COLO668 (cell line): ENCODE results near the gene IL25.
"Not testable (repeated sequence)": the region's sequence is repeated elsewhere in the genome, so short reads cannot be mapped to it uniquely, and the experiment has no call there.

Experiments used
- DNase-seq: peaks from one replicate; lab custom pipeline; 2025; ENCODE audit not compliant: unreplicated experiment; lab: John Stamatoyannopoulos, UW

The IL25 gene

DNA sequence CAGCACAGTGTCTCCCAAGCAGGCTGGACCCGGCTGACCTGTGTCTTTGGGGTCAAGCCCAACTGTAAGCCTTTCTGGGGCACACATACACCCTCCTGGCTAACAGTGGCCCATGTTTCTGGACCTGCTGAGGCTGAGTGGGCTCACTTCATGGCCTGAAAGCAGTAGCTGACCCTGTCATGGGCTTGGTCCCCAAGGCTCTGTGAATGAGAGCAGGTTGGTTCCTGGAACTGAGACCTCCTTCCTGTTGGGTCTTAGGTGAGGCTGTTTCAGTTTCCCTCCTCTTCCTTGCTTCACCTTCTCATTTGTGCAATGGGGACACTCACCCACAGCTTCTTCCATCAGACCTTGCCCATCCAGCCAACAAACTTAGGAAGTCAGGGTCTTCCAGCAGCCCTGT lies 744 bp upstream of the IL25 start:
- no peak for DNase-seq

DNA sequence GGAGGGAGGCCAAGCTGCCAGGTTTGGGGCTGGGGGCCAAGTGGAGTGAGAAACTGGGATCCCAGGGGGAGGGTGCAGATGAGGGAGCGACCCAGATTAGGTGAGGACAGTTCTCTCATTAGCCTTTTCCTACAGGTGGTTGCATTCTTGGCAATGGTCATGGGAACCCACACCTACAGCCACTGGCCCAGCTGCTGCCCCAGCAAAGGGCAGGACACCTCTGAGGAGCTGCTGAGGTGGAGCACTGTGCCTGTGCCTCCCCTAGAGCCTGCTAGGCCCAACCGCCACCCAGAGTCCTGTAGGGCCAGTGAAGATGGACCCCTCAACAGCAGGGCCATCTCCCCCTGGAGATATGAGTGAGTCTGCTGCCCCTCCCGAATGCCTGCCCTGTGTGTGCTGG lies 432 bp downstream of the IL25 start:
- DNase-seq: no peak

DNA sequence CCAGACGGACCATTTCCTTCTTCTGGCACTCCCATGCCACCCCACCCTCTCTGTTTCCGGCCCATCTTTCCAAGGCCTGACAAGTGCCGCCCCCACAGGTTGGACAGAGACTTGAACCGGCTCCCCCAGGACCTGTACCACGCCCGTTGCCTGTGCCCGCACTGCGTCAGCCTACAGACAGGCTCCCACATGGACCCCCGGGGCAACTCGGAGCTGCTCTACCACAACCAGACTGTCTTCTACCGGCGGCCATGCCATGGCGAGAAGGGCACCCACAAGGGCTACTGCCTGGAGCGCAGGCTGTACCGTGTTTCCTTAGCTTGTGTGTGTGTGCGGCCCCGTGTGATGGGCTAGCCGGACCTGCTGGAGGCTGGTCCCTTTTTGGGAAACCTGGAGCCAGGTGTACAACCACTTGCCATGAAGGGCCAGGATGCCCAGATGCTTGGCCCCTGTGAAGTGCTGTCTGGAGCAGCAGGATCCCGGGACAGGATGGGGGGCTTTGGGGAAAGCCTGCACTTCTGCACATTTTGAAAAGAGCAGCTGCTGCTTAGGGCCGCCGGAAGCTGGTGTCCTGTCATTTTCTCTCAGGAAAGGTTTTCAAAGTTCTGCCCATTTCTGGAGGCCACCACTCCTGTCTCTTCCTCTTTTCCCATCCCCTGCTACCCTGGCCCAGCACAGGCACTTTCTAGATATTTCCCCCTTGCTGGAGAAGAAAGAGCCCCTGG lies 3.1 kb downstream of the IL25 start:
- no peak for DNase-seq

DNA sequence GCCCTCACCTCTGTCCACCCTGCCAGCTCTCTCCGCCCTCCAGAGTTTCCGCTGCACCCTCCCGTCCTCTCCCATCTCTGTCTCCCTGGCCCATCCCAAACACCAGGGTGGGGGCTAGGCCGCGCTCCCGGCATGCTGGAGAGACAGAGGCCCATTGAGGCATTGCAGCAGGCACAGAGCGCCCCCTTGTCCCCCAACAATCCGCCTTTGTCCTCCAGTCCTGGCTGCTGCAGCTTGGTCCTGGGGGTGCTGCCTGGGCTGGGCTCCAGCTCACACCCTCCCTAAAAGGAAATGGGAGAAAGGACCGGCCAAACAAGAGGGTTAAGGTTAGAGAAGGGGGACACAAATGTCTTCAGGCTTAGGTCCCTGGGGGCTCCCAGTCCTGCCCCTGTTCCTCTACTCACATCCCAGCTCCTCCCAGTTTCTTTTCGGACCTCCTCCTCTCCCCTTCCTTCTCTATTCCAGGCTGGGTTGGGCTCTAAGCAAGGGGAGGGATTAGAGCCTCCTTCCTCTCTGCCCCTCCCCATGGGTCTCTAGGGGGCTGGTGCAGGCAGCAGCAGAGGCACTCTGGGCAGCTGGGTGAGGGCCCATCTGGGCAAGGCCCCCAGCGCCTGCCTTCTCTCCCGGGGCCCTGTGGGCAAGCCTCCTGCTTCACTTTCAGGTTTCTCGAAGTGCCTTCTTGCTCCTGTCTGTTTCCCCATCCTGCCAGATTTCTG lies 4.0 kb downstream of the IL25 start, which contains the start of gene CMTM5:
Gene CMTM5 (plus strand): TSS at position 565 of the 716 bp plus-strand sequence. CDS start 206 bp downstream, outside the sequence.
- DNase-seq: no peak

DNA sequence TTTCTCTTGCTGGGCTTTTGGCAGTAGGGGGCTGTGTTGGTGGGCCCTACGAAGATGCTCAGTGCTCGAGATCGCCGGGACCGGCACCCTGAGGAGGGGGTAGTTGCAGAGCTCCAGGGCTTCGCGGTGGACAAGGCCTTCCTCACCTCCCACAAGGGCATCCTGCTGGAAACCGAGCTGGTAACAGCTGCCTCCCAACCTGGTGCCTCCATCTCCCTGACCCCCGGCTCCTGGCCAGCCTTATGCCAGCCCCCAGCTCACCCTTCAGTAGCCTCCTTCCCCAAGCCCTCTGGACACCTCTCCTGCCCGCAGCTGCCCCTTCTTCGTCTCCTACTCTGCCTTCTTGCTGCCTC lies 4.6 kb downstream of the IL25 start:
- DNase-seq: no peak

DNA sequence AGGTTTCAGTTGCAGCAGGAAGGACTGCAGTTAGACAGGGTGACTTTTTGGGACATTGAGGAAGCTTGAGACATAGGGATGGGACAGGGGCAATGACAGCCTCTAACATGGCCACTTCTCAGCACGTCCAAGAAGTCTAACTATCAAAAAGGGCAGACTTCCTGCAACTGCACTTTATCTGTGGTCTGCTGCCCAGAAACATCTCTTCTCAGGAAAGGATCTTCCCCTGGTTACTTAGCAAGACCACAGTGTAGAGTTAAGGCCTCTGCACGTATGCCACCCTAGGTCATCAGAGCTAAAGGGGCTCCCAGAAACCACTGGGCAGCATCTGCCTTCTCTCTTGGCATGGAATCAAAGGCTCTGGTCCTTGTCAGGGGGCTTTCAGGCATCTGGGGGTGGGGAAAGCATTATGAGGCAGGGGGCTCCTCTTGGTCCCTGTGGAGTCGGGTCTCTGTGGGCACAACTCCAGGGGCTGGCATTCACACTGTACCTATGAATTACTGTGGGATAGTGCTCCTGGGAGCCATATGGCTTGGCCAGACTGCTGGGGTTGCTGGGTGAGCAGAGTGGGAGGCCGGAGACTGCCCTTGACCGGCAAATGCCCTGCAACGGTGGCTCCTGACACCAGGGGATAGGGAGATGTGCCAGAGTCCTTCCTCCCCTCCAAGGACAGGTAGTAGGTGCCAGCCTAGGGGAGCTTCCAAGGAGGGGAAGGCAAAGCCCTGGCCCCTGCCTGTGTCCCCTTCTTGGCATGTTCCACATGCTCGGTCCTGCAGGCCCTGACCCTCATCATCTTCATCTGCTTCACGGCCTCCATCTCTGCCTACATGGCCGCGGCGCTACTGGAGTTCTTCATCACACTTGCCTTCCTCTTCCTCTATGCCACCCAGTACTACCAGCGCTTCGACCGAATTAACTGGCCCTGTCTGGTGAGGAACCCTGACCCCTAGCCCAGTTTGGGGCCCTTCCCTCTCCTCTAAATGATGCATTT lies 5.3 kb downstream of the IL25 start:
- no peak for DNase-seq

DNA sequence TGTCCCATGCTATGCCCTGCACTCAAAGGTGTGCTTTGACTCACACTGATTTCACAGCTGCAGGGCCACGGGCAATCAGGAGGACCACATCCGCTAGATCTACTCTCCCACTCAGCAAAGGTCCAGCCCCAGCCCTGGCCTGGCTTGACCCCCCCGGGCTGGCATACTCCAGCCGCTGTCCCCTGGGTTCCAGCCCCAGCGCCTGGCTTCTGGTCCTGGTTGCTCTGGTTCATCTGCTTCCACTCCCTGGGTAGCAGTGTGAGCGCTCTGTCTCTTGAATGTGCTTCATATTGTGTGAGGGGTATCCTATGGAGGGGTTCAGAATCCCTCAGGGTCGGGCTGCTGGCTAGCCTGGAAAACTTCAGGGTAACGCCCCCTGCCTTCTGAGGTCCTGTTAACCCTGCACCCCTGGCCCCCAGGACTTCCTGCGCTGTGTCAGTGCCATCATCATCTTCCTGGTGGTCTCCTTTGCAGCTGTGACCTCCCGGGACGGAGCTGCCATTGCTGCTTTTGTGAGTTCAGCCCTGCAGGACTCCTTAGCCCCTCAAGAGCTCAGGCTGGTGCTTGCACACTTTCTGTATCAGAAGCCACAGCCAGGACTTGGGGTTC lies 6.1 kb downstream of the IL25 start:
- DNase-seq: no peak

DNA sequence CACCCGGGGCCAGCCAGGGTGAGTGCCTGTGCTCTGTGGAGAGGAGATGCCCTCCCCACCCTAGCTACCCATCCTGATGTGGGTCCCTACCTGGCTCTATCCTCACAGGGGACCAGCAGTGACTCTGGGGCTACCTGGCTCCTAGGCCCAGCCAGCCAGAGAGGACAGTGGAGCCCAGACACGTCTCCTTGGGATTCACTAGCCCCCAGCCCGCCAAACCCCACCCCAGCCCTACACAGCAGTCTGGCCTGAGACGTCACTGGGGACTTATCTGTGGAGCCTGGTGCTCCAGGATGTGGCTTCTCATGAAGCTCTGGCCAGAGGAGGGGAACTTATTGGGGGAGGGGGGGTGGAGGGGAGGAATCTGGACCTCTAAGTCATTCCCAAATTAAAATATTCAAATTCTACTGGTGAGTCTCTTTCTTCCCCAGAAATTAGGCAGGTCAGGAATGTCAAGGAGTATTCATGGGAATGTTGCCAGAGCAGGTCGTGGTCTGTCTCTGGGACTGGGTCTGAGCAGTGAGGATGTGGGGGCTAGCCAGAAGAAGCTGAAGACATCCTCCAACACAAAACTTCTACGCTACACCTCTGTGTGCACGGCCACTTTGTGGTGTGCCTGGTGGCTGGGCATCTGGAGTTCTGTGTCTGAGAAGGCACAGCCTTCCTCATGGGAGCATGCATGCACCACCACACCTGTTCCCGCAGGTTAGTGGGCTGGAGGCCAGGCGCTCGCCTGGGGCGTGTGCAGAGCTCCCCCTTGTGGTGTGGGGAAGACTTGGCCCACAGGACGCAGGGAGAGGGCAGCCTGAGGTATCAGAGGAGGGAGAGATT lies 7.0 kb downstream of the IL25 start:
- peak; percentile 76 for DNase-seq

DNA sequence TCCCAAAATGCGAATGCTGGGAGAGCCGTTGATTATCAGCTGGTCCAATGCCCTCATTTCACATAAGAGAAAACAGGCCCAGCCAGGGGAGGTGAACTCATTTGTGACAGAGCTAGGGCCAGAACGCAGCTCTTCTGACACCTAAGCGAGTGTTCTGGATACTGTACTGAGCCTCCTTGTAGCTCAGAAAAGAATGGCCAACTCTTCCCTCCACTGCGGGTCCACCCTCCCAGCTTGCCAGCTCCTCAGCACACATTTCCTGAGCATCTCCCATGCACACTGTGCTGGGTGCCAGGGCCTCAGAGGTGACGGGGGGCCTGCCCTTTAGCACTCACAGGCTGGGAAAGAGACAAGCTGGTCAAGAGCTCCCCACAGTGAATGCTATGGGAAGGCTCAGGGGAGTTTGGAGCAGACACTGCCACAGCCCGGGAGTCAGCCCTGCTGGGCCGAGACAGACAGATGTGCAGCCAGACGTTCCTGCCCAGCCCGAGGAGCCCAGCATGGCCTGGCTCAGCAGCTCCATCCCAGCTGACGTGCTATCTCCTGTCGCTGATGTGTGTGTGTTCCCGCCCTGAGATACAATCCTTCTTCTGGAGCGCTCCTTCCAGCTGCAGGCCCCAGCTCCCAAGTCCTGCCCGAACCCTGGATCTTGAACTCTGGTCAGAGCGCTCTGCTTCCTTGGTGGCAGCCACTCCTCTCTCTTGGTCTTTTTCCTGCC lies 7.7 kb downstream of the IL25 start:
- DNase-seq: no peak

DNA sequence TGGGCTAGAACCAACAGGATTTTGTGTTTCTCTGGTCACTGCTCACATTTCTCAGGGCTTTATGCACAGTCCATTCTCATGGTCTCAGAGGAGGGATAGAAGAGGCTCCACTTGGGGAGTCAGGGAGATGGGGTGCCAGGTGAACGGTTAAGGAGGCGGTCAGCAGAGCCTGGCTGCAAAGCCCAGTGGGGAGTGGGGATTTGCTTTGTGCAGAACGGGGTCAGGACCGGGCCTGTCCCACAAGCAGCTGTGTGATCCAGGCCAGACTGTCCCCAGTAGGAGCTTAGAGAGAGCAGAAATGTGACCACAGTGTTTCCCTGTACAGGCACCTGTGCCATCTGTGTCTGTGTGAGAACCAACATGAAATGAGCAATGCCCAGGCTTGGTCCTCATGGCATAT lies 8.4 kb downstream of the IL25 start:
- DNase-seq: no peak

DNA sequence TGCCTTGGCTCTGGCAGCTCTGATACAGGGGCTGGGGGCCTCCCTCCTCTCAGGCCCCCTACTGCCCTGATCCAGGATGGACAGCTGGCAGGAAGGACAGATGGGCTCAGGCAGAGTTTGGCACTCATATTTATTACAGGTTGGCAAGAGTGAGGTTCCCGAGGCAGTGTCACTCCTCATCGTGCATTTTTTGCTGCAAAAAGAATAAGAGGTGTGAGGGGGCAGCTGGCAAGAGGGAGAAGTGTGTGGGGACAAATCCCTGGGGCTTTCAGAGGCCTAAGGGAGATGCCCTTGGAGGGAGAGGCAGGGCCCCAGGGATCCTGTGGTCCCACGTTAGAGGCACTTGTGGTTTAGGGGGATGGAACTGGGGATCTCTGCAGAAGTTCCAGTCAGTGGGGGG lies 9.3 kb downstream of the IL25 start:
- DNase-seq: no peak

DNA sequence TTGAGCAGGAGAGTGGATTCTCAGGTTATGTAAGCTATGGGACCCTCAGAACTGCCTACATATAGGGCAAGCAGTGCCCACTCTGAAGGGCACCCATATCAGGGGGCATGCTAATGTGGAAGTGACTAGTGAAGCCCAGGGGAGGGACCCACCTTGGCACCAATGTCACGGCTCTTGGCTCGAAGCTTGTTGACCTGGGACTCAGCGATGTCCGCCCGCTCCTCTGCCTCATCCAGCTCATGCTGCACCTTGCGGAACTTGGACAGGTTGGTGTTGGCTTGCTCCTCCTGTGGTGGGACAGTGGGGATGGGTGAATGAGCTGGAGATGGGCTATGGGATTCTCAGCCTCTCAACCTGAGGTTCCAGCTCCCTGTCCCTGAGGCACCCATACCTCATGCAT lies 9.7 kb downstream of the IL25 start:
- no peak for DNase-seq

DNA sequence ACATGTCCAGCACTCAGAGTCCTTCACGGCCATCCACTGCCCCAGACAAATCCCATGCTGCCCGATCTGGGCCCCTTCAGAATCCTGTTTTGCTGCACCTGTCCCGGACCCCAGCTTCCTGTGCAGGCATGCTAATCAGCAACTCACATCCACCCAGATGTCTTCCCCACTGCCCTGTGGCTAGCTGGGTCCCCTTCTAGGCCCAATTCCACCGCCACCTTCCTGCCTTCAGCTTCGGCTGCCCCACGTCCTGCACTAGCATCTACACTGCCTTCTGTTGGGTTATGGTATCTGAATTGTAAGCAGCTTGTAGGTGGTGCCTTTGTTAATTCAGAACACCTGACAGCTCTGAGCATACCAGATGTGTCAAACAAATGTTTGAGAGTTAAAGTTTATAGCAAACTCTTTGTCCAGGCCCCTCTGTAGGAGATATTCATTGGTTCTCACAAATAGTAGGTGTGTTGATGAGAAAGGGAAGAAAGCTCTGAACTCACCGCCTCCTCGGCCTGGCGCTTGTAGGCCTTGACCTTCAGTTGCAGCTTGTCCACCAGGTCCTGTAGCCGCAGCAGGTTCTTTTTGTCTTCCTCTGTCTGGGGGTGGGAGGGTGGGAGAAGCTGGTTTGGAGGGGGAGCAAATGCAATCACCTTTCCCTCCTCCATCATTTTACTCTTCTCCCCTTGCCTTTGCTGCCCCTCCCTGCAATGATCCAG lies 10.3 kb downstream of the IL25 start:
- no peak for DNase-seq

DNA sequence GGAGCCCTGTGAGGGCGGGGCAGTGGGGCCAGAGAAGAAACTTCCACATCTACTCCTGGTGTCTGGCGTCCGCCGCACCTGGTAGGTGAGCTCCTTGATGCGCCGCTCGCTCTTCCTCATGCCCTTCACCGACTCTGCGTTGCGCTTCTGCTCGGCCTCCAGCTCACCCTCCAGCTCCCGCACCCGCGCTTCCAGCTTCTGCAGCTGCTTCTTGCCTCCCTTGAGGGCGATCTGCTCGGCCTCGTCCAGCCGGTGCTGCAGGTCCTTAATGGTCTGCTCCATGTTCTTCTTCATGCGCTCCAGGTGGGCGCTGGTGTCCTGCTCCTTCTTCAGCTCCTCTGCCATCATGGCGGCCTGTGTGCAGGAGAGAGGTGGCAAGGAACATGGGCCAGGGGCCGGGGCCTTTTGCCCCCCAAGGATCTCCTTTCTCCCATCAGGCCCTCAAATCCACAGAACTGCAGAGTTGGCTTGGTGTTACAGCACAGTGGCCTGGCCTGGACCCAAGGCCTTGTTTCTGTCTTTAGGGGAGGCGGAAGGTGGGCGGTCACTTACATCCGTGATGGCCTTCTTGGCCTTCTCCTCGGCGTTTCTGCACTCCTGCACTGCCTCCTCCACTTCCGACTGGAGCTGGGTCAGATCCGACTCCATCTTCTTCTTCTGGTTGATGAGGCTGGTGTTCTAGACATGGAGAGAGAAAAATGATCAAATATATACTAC lies 11.9 kb downstream of the IL25 start:
- no peak for DNase-seq

DNA sequence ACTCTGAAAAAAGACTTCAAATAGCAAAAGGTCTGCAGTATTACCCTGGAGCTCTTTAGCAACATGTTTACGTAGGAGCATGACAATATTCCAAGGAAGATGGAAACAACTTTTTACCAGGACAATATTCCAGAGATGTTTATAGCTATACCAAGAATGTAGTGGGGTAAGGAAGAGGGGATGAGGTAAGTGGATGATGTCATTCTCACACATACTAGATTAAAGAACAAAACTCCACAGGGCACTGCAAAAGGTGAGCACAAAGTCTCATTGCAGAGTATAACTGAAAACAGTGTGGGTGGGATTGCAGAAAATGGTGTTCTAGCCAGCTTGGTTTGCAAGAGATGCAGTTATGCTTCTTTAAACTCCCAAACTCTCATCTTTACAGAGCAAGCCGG lies 12.6 kb downstream of the IL25 start:
- no peak for DNase-seq

DNA sequence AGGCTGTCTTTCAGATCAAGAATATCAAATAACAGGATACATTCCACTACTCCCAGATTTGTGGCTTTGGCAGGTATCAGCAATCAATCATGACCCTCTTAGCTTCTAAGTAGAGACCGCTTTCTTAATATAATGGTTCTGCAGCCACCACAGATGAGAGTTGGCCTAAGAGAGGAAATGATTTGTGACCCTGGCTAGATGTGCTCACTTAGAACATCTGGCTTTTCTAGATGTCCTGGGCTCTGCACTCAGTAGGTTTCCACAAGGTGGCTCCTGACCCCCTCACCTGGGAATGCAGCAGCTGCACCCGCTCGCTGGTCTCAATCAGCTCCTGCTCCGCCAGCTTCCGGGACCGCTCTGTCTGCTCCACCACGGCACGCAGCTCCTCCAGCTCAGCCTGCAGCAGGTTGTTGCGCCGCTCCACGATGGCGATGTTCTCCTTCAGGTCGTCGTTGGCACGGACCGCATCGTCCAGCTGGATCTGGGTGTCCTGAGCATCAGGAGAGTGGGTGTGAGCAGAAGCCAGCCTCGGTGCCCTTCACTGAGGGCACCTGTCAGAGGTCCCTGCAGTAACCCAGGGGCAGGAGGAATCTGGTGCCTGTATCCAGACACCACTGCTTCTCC lies 13.1 kb downstream of the IL25 start:
- DNase-seq: peak; percentile 12

DNA sequence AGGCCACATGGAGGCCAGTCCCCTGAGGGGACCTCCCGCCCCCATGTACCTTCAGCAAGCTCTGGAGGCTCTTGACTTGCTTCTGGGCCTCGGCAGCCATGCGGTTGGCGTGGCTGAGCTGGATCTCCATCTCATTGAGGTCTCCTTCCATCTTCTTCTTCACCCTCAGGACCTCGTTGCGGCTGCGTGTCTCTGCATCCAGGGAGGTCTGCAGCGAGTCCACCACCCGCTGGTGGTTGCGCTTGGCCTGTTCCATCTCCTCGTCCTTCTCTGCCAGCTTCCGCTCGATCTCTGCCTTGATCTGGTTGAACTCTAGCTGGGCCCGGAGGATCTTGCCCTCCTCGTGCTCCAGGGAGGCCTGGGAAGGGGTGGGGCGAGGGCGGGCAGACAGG lies 13.7 kb downstream of the IL25 start:
- not testable (repeated sequence) for DNase-seq

DNA sequence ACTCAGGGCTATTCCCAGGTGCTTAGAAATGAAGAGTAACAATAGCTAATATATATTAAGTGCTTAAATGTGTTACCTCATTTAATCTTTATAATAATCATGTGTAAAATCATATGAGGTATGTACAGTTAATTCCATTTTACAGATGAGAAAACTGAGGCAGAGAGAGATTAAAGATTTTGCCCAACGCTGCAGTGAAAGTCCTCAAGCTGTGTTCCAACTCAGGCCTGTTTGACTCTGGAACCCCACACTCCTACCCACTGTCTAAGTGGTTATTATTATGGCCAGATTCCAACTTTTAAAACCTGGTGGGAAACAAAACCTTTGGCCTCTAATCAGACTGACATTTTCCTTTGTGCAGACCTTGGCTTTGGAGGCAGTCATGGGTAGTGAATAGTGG lies 14.4 kb downstream of the IL25 start:
- DNase-seq: no peak
